Measurements from ENCODE around the gene SPTLC1.

- peak; percentile 90 to 93 for TF ChIP-seq POLR2A (IDR thresholded peaks at IDR 0.05)
- peak in 2 of 6 experiments; percentile 1 to 7 for TF ChIP-seq CTCF (IDR thresholded peaks at IDR 0.05)
These were observed at the start of gene SPTLC1 for GRCh38 chr9:92115071-92115858.

Data from Peyer's patch (tissue), 4 donors.